Peyer's patch (tissue), 4 donors: ENCODE results near the gene ZACN. TPM values are rescaled to one million over a fixed set of nuclear protein-coding genes. Genes with fewer than 3 reads are reported as not detected.

Source experiments
- DNase-seq, 3 donors: peaks; one replicate each; pipeline ENCODE4 v3.0.0-alpha.2; 2017 to 2019
- H3K27ac ChIP-seq, 4 donors: fragments of 200-600 bp; sonication (generic); one replicate each; pipeline ENCODE4 v1.5.1; 2016 to 2019
- H3K27me3 ChIP-seq, 2 donors: fragments of 200-600 bp; sonication (generic); one replicate each; pipeline ENCODE4 v1.5.1; 2019
- H3K36me3 ChIP-seq, 3 donors: fragments of 200-600 bp; sonication (generic); one replicate each; pipeline ENCODE4 v1.5.1; 2016 to 2019
- H3K4me1 ChIP-seq, 4 donors: fragments of 200-600 bp; sonication (generic); one replicate each; pipeline ENCODE4 v1.5.1; 2016 to 2019
- H3K4me3 ChIP-seq, 4 donors: fragments of 200-600 bp; sonication (generic); 1 replicate in 3 of 4; 2 replicates in 1 of 4; pipeline ENCODE4 v1.5.1; 2016 to 2019; ENCODE audit warnings: mild to moderate bottlenecking in 1 of 4
- H3K9me3 ChIP-seq, 4 donors: fragments of 200-600 bp; sonication (generic); one replicate each; pipeline ENCODE4 v1.5.1; 2016 to 2019; ENCODE audit warnings: mild to moderate bottlenecking in 1 of 4
- CTCF ChIP-seq, 6 experiments: fragments of 450-650 bp in 4 of 6; fragments of 200-600 bp in 2 of 6; sonication (generic) in 1 of 6; IDR thresholded peaks; one replicate each; pipeline ENCODE4 v1.5.1; 2017 to 2019; ENCODE audit warnings: antibody characterized with exemption in 6 of 6, mild to moderate bottlenecking in 3 of 6, moderate library complexity in 1 of 6
- POLR2A ChIP-seq, 2 donors: fragments of 450-650 bp; IDR thresholded peaks; one replicate each; pipeline ENCODE4 v1.5.1; 2017; ENCODE audit warnings: antibody characterized with exemption in 2 of 2, mild to moderate bottlenecking in 2 of 2, moderate library complexity in 2 of 2
- total RNA-seq, 4 donors: library from RNA; depleted of rRNA; stranded (reverse); fragments of >200 nt; gene quantifications; one replicate each; pipeline ENCODE4 v1.1.0, GENCODE V29; 2016

ZACN gene
- total RNA-seq: not detected

DNA sequence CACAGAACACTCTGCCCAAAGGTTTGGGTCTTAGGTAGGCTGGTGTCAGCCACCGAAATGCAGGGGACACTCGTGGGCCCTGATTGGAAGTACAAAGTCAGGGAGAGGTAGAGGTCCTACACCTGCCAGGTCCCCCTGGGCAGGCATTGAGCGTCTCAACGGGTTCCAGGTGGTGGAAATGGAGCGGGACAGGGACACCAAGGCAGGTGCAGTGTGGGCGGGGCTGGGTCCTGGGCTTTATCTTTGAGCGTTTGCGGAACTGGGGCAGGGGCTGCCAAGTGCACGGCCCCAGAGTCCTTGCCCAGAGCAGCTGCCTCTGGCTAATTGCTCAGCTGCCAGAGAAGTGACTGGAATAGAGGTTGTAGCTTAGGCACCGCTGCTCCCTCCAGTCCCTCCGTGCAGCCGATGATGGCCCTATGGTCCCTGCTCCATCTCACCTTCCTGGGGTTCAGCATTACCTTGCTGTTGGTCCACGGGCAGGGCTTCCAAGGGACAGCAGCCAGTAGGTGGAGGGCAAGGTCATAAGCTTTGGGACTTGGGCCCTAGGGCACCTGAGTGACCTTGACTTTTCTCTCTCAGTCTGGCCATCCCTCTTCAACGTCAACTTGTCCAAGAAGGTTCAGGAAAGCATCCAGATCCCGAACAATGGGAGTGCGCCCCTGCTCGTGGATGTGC lies at the start of gene ZACN:
ZACN (plus strand) TSS at position 323 of the 675 bp plus-strand sequence; CDS start at position 406, 83 bp downstream.
- peaks cover 0 to 45% of the 10 kb centered on the region in 2 donors for H3K27me3 ChIP-seq
- no peak within 1 kb of the TSS for H3K27ac ChIP-seq
- TF ChIP-seq CTCF (IDR thresholded peaks at IDR 0.05) (no peak), POLR2A (IDR thresholded peaks at IDR 0.05) (no peak)
- peaks cover 0 to 18% (median 0%) of the 10 kb centered on the region in 3 donors for H3K36me3 ChIP-seq
- no peaks in the 10 kb centered on the region for H3K9me3 ChIP-seq
- H3K4me3 ChIP-seq: no peak within 1 kb of the TSS
- H3K4me1 ChIP-seq: peaks cover 0 to 43% (median 14%) of the 10 kb centered on the region in 4 donors
- DNase-seq: peak in 1 of 3 donors; percentile 47

GRCh38 chr17:76032073-76032779 lies 46.8 kb upstream of the ZACN start:
- Histone ChIP-seq H3K9me3 (no peaks in the 10 kb centered on the region), H3K36me3 (no peaks in the 10 kb centered on the region), H3K4me1 (peaks cover 0 to 24% (median 1%) of the 10 kb centered on the region in 4 donors), H3K27ac (peak overlapping the region in 1 of 4 donors; percentile 2), H3K4me3 (no peak overlapping the region), H3K27me3 (no peaks in the 10 kb centered on the region)
- peak in 3 of 6 experiments; percentile 30 to 46 (median 40) for TF ChIP-seq CTCF (IDR thresholded peaks at IDR 0.05)
- no peak for TF ChIP-seq POLR2A (IDR thresholded peaks at IDR 0.05)
- no peak for DNase-seq

GRCh38 chr17:76032780-76033108 lies 46.2 kb upstream of the ZACN start:
- Histone ChIP-seq H3K9me3 (no peaks in the 10 kb centered on the region), H3K27me3 (no peaks in the 10 kb centered on the region), H3K4me3 (no peak overlapping the region), H3K27ac (peak overlapping the region in 1 of 4 donors; percentile 2), H3K4me1 (peaks cover 0 to 24% (median 1%) of the 10 kb centered on the region in 4 donors), H3K36me3 (peaks cover 0 to 3% (median 0%) of the 10 kb centered on the region in 3 donors)
- DNase-seq: no peak
- TF ChIP-seq CTCF (IDR thresholded peaks at IDR 0.05) (no peak), POLR2A (IDR thresholded peaks at IDR 0.05) (no peak)

DNA sequence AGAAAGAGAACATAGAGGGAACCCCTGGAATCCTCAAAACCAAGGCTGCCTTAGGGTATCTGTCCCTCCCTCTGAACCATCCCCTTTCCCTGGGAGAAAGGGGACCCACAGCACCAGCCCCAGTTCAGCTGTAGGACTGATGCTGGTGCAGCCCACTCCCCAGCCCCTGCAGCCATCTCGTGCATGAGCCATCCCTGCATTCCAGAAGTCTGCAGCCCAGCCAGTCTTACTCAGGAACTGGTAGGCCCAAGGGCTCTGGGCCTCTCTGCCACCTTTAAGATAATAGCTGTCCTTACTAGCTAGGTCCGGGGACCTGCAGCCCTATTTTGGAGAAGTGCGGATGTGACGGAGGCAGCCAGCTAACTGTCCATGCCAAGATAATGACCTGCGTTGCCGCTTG lies 45.8 kb upstream of the ZACN start:
- H3K36me3 ChIP-seq: peaks cover 0 to 7% (median 0%) of the 10 kb centered on the region in 3 donors
- no peak for TF ChIP-seq CTCF (IDR thresholded peaks at IDR 0.05)
- H3K4me1 ChIP-seq: peaks cover 0 to 20% (median 1%) of the 10 kb centered on the region in 4 donors
- peak overlapping the region in 1 of 4 donors; percentile 56 for H3K27ac ChIP-seq
- no peak overlapping the region for H3K4me3 ChIP-seq
- no peaks in the 10 kb centered on the region for H3K27me3 ChIP-seq
- no peaks in the 10 kb centered on the region for H3K9me3 ChIP-seq
- no peak for DNase-seq

- H3K4me3 ChIP-seq: no peak overlapping the region
- H3K4me1 ChIP-seq: peaks cover 0 to 8% (median 0%) of the 10 kb centered on the region in 4 donors
- no peak for DNase-seq
- peak overlapping the region in 1 of 4 donors; percentile 62 for H3K27ac ChIP-seq
- H3K27me3 ChIP-seq: no peaks in the 10 kb centered on the region
- H3K9me3 ChIP-seq: no peaks in the 10 kb centered on the region
- peaks cover 0 to 22% (median 0%) of the 10 kb centered on the region in 3 donors for H3K36me3 ChIP-seq
- TF ChIP-seq CTCF (IDR thresholded peaks at IDR 0.05): no peak
- no peak for TF ChIP-seq POLR2A (IDR thresholded peaks at IDR 0.05)
Observed at GRCh38 chr17:76034428-76035350, 44.3 kb upstream of the ZACN start.
